Measurements from ENCODE around the gene FBXO28.

DNA sequence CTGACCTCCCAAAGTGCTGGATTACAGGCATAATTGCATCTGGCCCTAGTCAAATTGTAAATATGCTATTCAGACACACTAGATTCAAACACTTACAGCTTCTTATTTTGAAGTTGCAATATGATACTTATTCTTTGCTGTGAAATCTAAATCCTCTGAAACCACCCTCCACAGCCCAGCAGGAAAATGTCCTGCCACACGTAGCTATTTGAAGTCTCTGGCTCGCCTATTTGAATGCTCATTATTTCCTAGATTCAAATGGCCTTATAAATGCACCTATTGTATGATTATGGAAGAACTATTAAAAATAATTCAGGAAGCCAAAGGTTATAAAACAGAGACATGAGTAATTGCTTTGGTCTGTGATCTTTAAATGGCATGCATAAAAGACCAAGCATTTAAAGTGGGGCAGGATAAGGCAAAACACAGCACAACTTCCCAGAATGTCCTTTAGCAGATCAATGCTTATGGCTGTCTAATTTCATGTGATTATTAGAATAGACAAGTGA lies 26.6 kb upstream of the FBXO28 start:
- TF ChIP-seq CTCF (IDR thresholded peaks at IDR 0.05 in 2 of 3, conservative IDR thresholded peaks at IDR 0.05 in 1 of 3; ENCODE audit: control insufficient read depth in 2 of 3, extremely low read depth in 1 of 3, insufficient read depth in 1 of 3, low read depth in 3 of 3, low read length in 3 of 3) (no peak), POLR2A (IDR thresholded peaks at IDR 0.05; ENCODE audit: low read depth, low read length) (no peak), CHD1 (IDR thresholded peaks at IDR 0.05; ENCODE audit: low read depth, low read length) (no peak), LARP7 (IDR thresholded peaks at IDR 0.05) (no peak), NR2C2 (IDR thresholded peaks at IDR 0.05; ENCODE audit: borderline replicate concordance, control insufficient read depth, insufficient read length, low read depth) (no peak), TAF1 (IDR thresholded peaks at IDR 0.05; ENCODE audit: borderline replicate concordance, low read depth, low read length) (no peak), ESRRA (IDR thresholded peaks at IDR 0.05; ENCODE audit: low read length) (no peak), CHD2 (IDR thresholded peaks at IDR 0.05; ENCODE audit: borderline replicate concordance, low read depth, low read length) (no peak)
- TF ChIP-seq, protein P1, sequence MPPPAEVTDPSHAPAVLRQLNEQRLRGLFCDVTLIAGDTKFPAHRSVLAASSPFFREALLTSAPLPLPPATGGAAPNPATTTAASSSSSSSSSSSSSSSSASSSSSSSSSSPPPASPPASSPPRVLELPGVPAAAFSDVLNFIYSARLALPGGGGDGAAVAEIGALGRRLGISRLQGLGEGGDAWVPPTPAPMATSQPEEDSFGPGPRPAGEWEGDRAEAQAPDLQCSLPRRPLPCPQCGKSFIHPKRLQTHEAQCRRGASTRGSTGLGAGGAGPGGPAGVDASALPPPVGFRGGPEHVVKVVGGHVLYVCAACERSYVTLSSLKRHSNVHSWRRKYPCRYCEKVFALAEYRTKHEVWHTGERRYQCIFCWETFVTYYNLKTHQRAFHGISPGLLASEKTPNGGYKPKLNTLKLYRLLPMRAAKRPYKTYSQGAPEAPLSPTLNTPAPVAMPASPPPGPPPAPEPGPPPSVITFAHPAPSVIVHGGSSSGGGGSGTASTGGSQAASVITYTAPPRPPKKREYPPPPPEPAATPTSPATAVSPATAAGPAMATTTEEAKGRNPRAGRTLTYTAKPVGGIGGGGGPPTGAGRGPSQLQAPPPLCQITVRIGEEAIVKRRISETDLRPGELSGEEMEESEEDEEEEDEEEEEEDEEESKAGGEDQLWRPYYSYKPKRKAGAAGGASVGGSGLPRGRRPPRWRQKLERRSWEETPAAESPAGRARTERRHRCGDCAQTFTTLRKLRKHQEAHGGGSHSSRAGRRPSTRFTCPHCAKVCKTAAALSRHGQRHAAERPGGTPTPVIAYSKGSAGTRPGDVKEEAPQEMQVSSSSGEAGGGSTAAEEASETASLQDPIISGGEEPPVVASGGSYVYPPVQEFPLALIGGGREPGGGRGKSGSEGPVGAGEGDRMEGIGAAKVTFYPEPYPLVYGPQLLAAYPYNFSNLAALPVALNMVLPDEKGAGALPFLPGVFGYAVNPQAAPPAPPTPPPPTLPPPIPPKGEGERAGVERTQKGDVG (CRISPR knock-in tag; IDR thresholded peaks at IDR 0.05), result no peak
